Iris pigment epithelial cell (primary cell): ENCODE data around the gene CRIP2.

Source experiments
- DNase-seq: peaks from one replicate; pipeline ENCODE4 v3.0.0-alpha.2; 2011; ENCODE audit warnings: low read depth

CRIP2 gene

GRCh38 chr14:105527826-105528585 is 53.4 kb downstream of the CRIP2 start:
- DNase-seq = peak; percentile 65

- DNase-seq = no peak
Measured at GRCh38 chr14:105528586-105529318, 54.1 kb downstream of the CRIP2 start.

- no peak for DNase-seq
Measured at GRCh38 chr14:105529319-105529568, 54.6 kb downstream of the CRIP2 start.
